ENCODE measurements around the gene RTL10. TPM values are rescaled to one million over a fixed set of nuclear protein-coding genes. Genes with fewer than 3 reads are reported as not detected.

The RTL10 gene
- total and polyA plus RNA-seq, 2 of the 13 experiments (the other 11 are each of a cell fraction or from before 2014, with no cell fraction given): 14.1 to 15.8 TPM

- ATAC-seq (no peak), FAIRE-seq (no peak), DNase-seq (ENCODE audit: low spot score) (no peak)
- CTCF ChIA-PET (ENCODE audit: low intra/inter-chr PET ratio, low total read pairs): no interaction called here
- Histone ChIP-seq H3K4me3 (replicated peaks in 1 of 3; ENCODE audit: insufficient read depth in 1 of 3, low read depth in 2 of 3, low read length in 3 of 3) (no peak overlapping the region), H3K79me2 (ENCODE audit: insufficient read depth, low read length) (no peaks in the 10 kb centered on the region), H3K4me1 (ENCODE audit: insufficient read depth, low read length) (peaks cover 31% of the 10 kb centered on the region), H3K36me3 (replicated peaks in 1 of 2; ENCODE audit: control insufficient read depth in 1 of 2, insufficient read depth in 2 of 2, low read length in 2 of 2) (no peaks in the 10 kb centered on the region), H4K20me1 (ENCODE audit: insufficient read depth, low read length) (no peaks in the 10 kb centered on the region), H3K27me3 (ENCODE audit: control insufficient read depth in 1 of 2, insufficient read depth in 2 of 2, low read length in 2 of 2) (no peaks in the 10 kb centered on the region; a peak in 1 of 5 replicates), H3K27ac (ENCODE audit: extremely low read length, insufficient read depth, low read length) (no peak overlapping the region), H2AFZ (ENCODE audit: low read length) (no peak overlapping the region), H3K9me3 (ENCODE audit: low read length) (no peaks in the 10 kb centered on the region), H3K4me2 (ENCODE audit: low read depth, low read length) (no peak overlapping the region), H3K9ac (ENCODE audit: insufficient read depth, low read depth, low read length) (no peak overlapping the region)
- POLR2A ChIA-PET: interaction anchor here (1.7 kb wide), 1 partner anchor 11 kb away, joined by 6 read pairs; no protein-coding TSS in a partner anchor
- WGBS (ENCODE audit: low lambda C conversion rate): 57% methylated on average over 3 of the region's 3 CpGs
- in situ Hi-C loops (cut with HindIII; ENCODE audit: extremely low pct_ligation_motif_present, low pct_unique_long_range_greater_than_20kb): no loop called here
- intact Hi-C loops (cut with micrococcal nuclease; ENCODE audit: unreplicated experiment): no loop called here
- no TSS peak for BruUV-seq (replicated peaks)
- no peak for TF ChIP-seq E2F2 (CRISPR knock-in tag; IDR thresholded peaks at IDR 0.05; ENCODE audit: borderline replicate concordance)
- TF ChIP-seq MEIS2 (CRISPR knock-in tag; IDR thresholded peaks at IDR 0.05): no peak
- no peak for TF ChIP-seq THAP11 (CRISPR knock-in tag; IDR thresholded peaks at IDR 0.05)
- TF ChIP-seq ZNF44 (CRISPR knock-in tag; IDR thresholded peaks at IDR 0.05): no peak
- no peak for TF ChIP-seq SAFB2 (CRISPR knock-in tag; IDR thresholded peaks at IDR 0.05; ENCODE audit: borderline replicate concordance, low read depth)
- no peak for TF ChIP-seq ARID5B (CRISPR knock-in tag; IDR thresholded peaks at IDR 0.05)
- TF ChIP-seq STAT6 (CRISPR knock-in tag; IDR thresholded peaks at IDR 0.05; ENCODE audit: borderline replicate concordance): no peak
- TF ChIP-seq NCOR1 (IDR thresholded peaks at IDR 0.05; ENCODE audit: borderline replicate concordance, low read length): no peak
- TF ChIP-seq REL (CRISPR knock-in tag; conservative IDR thresholded peaks at IDR 0.05): no peak
Measured at GRCh38 chr22:19866665-19867009, 12.0 kb upstream of the RTL10 start.

Measured in HepG2 (cell line).